NT2/D1 (cell line): Measurements from ENCODE around the gene PHF8.

ENCODE experiments used
- SUZ12 ChIP-seq: IDR thresholded peaks from 2 replicates; pipeline ENCODE4 v1.6.1; 2011; ENCODE audit not compliant: insufficient read length, insufficient read depth; ENCODE audit errors: extremely low read depth
- ZNF274 ChIP-seq: IDR thresholded peaks from 2 replicates; pipeline ENCODE4 v1.6.1; 2011; ENCODE audit warnings: mild to moderate bottlenecking, low read depth, low read length

DNA sequence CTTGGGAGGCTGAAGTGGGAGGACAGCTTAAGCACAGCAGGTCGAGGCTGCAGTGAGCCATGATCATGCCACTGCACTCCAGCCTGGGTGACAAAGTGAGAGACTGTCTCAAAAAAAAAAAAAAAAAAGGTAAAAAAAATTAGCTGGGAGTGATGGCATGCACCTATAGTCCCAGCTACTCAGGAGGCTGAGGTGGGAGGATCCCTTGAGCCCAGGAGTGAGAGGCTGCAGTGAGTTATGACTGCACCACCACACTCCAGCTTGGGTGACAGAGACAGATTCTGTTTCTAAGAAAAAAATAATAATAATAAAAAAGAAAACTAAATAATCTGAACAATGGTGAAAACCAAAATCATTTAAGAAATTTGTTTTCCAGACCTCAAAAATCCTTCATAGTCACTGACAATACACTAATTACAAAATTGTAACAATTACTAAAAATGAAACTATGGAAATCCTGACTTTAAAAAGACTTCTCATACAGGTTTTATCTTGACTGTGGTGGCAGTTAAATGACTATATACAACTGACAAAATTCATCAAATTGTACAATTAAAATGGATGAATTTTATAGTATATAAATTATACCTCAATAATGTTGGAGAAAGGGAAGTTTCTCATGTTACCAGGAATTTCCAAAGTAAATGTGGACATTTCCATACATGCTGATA is 31.3 kb downstream of the PHF8 start:
- TF ChIP-seq SUZ12, result no peak
- TF ChIP-seq ZNF274, result no peak
